Gastrocnemius medialis (tissue), 4 donors: Measurements from ENCODE around the gene IQGAP3. TPM values are rescaled to one million over a fixed set of nuclear protein-coding genes. Genes with fewer than 3 reads are reported as not detected.

Experiments used
- ATAC-seq, 2 donors: fragments of 150-250 bp; one replicate each; pipeline ENCODE4 v1.9.1; 2016
- DNase-seq, 2 donors: peaks; one replicate each; pipeline ENCODE4 v3.0.0-alpha.2; 2019
- H3K27ac ChIP-seq, 4 donors: fragments of 200-600 bp; sonication (generic); 1 replicate in 1 of 4; 2 replicates in 3 of 4; pipeline ENCODE4 v1.5.1; 2016 to 2018; ENCODE audit warnings: mild to moderate bottlenecking in 2 of 4, moderate library complexity in 1 of 4
- H3K27me3 ChIP-seq, 3 donors: fragments of 200-600 bp; sonication (generic) in 2 of 3; 1 replicate in 1 of 3; 2 replicates in 2 of 3; pipeline versions ENCODE4 v1.5.1 to v1.6.0; 2016 to 2019; ENCODE audit warnings: mild to moderate bottlenecking in 1 of 3, moderate library complexity in 1 of 3
- H3K36me3 ChIP-seq, 2 donors: fragments of 200-600 bp; sonication (generic) in 1 of 2; one replicate each; pipeline ENCODE4 v1.5.1; 2017 to 2018
- H3K4me1 ChIP-seq, 2 donors: fragments of 200-600 bp; sonication (generic) in 1 of 2; one replicate each; pipeline ENCODE4 v1.5.1; 2016 to 2017; ENCODE audit warnings: mild to moderate bottlenecking in 2 of 2
- H3K4me3 ChIP-seq, 4 donors: fragments of 200-600 bp; sonication (generic) in 3 of 4; 1 replicate in 1 of 4; 2 replicates in 3 of 4; pipeline ENCODE4 v1.5.1; 2016 to 2019; ENCODE audit warnings: mild to moderate bottlenecking in 2 of 4
- H3K9me3 ChIP-seq, 3 donors: fragments of 200-600 bp; sonication (generic) in 2 of 3; 1 replicate in 1 of 3; 2 replicates in 2 of 3; pipeline ENCODE4 v1.5.1; 2016 to 2019
- POLR2A ChIP-seq, 2 donors: fragments of 450-650 bp; IDR thresholded peaks; one replicate each; pipeline ENCODE4 v1.6.1; 2017; ENCODE audit warnings: antibody characterized with exemption in 2 of 2, mild to moderate bottlenecking in 2 of 2, moderate library complexity in 2 of 2
- in situ Hi-C, 4 donors: fragments of 200-750 bp; cut with MboI; loops; one replicate each; pipeline versions ENCODE4 v1.15.0 to v1.8.0; 2017; ENCODE audit warnings: low sequenced_read_pairs in 4 of 4
- intact Hi-C: fragments of 100-400 bp; cut with DNase I; formaldehyde crosslinking; loops from one replicate; pipeline ENCODE4 v1.15.1; 2023; ENCODE audit warnings: low total_unique reads
- total RNA-seq, 4 donors: library from RNA; depleted of rRNA; stranded (reverse); fragments of >200 nt; gene quantifications; one replicate each; pipeline versions ENCODE4 v1.1.0 to v1.2.3, GENCODE V29; 2016
- TF ChIP-seq, protein P1 (sequence below), 5 experiments: fragments of 450-650 bp in 3 of 5; fragments of 200-600 bp in 2 of 5; sonication (generic) in 2 of 5; IDR thresholded peaks in 4 of 5; conservative IDR thresholded peaks in 1 of 5; 1 replicate in 4 of 5; 2 replicates in 1 of 5; pipeline ENCODE4 v1.5.1; 2016 to 2019; ENCODE audit warnings: antibody characterized with exemption in 5 of 5, mild to moderate bottlenecking in 3 of 5, moderate library complexity in 3 of 5

IQGAP3 gene
- total RNA-seq, 4 donors from 2014 or later = 0.20 to 0.55 TPM; not detected in 2

DNA sequence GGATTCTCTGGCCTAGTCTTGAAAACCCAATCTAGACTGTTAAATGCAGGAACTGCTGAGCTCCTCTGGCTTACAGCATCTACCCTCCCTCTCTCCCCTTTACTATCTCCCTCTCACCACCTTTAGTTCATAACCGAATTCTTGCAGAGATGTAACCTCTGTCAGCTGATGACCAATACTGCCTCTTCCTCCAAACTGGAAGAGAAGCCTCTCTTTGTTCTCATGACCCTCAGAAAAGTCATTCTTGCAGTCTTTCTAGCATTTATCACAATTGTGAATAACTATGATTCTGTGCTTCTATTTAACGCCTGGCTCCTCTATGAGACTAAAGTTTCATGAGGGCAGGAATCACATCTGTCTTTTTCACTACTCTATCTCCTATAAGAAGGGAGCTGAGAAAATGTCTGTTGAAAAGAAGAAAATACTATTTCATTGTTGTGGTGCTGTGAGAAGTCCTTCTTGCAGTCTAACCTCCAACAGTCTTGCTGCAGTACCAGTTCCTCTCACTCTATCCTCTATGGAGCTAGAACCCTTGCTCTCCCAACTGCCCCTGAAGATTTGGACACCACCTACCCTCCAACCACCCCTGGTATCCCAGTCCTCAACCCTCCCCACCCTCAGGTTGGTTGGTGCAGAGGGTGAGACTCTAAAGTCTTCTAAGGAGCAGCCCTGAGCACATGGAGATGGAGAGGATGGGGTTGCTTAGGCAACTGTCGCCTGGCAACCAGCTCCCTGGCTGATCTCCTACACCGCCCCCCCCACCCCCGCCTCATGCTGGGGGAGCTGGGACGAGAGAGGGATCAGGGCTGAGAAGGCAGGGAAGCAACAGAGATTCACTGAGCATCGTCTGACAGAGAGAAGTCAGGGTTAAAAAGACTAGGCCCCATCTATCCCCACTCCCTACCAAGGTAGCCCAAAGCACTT lies 85.7 kb downstream of the IQGAP3 start:
- no peaks in the 10 kb centered on the region for H3K27me3 ChIP-seq
- ATAC-seq (no peak), DNase-seq (no peak)
- in situ Hi-C loops = loop anchor here in 1 of 4 donors (25.0 kb wide), 1 partner anchor 374 kb away; the partner anchor contains the start of gene LMNA
- intact Hi-C loops = no loop called here
- peaks cover 0 to 16% of the 10 kb centered on the region in 2 donors for H3K36me3 ChIP-seq
- no peak overlapping the region for H3K4me3 ChIP-seq
- TF ChIP-seq, protein P1, sequence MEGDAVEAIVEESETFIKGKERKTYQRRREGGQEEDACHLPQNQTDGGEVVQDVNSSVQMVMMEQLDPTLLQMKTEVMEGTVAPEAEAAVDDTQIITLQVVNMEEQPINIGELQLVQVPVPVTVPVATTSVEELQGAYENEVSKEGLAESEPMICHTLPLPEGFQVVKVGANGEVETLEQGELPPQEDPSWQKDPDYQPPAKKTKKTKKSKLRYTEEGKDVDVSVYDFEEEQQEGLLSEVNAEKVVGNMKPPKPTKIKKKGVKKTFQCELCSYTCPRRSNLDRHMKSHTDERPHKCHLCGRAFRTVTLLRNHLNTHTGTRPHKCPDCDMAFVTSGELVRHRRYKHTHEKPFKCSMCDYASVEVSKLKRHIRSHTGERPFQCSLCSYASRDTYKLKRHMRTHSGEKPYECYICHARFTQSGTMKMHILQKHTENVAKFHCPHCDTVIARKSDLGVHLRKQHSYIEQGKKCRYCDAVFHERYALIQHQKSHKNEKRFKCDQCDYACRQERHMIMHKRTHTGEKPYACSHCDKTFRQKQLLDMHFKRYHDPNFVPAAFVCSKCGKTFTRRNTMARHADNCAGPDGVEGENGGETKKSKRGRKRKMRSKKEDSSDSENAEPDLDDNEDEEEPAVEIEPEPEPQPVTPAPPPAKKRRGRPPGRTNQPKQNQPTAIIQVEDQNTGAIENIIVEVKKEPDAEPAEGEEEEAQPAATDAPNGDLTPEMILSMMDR (IDR thresholded peaks at IDR 0.05 in 4 of 5, conservative IDR thresholded peaks at IDR 0.05 in 1 of 5) = no peak
- no peak for TF ChIP-seq POLR2A (IDR thresholded peaks at IDR 0.05)
- peak overlapping the region; percentile 96 to 99 (median 98) for H3K27ac ChIP-seq
- peaks cover 95 to 96% of the 10 kb centered on the region in 2 donors for H3K4me1 ChIP-seq
- no peaks in the 10 kb centered on the region for H3K9me3 ChIP-seq

DNA sequence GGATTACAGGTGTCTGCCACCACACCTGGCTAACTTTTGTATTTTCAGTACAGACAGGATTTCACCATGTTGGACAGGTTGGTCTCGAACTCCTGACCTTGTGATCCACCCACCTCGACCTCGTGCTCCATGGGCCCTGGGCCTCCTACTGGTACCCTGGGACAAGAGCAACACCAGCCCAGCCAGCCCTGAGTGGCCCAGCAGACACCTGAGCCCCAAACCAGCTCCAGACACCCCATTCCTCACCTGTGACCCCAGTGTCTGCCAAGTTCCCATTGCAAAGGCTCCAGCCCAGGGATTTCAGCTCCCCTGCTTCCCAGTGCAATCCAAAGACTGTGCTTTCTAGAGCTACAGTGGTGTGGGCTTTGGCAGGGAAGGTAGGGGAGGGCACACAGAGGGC lies 86.4 kb downstream of the IQGAP3 start:
- no peak for TF ChIP-seq POLR2A (IDR thresholded peaks at IDR 0.05)
- TF ChIP-seq, protein P1 (IDR thresholded peaks at IDR 0.05 in 4 of 5, conservative IDR thresholded peaks at IDR 0.05 in 1 of 5) = no peak
- H3K27me3 ChIP-seq = no peaks in the 10 kb centered on the region
- H3K9me3 ChIP-seq = no peaks in the 10 kb centered on the region
- in situ Hi-C loops = loop anchor here in 1 of 4 donors (25.0 kb wide), 1 partner anchor 374 kb away; the partner anchor contains the start of gene LMNA
- intact Hi-C loops = no loop called here
- H3K27ac ChIP-seq = peak overlapping the region; percentile 96 to 99 (median 98)
- ATAC-seq = no peak
- DNase-seq = no peak
- peaks cover 95 to 96% of the 10 kb centered on the region in 2 donors for H3K4me1 ChIP-seq
- H3K36me3 ChIP-seq = peaks cover 0 to 23% of the 10 kb centered on the region in 2 donors
- H3K4me3 ChIP-seq = no peak overlapping the region

GRCh38 chr1:156484480-156485058 lies 87.8 kb downstream of the IQGAP3 start:
- DNase-seq (no peak), ATAC-seq (no peak)
- Histone ChIP-seq H3K9me3 (no peaks in the 10 kb centered on the region), H3K36me3 (peaks cover 2 to 38% of the 10 kb centered on the region in 2 donors), H3K27me3 (no peaks in the 10 kb centered on the region), H3K4me1 (peaks cover 95 to 100% of the 10 kb centered on the region in 2 donors), H3K27ac (peak overlapping the region; percentile 96 to 99 (median 98)), H3K4me3 (no peak overlapping the region)
- intact Hi-C loops (no loop called here), in situ Hi-C loops (loop anchor here in 1 of 4 donors (25.0 kb wide), 1 partner anchor 372 kb away; the partner anchor contains the start of gene LMNA)
- no peak for TF ChIP-seq POLR2A (IDR thresholded peaks at IDR 0.05)
- TF ChIP-seq, protein P1 (IDR thresholded peaks at IDR 0.05 in 4 of 5, conservative IDR thresholded peaks at IDR 0.05 in 1 of 5) = no peak

DNA sequence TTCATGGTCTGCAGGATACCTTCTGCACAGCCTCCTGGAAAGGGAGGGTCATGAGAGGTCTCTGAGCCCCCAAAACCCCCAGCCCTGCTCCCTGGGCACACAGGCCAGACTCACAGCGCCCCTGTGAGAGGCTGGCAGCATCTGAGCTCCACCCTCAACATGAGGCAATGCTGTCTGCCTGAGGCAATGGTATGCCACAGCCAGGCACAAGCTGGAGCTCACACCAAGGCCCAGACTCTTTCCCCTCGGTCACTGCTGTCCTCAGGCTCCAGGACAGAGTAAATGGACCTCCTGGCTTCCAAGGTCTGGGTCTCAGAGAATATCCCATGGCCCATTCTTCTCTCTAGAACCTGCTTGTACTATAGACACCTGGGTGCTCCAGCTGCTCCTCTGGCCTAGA lies 89.0 kb downstream of the IQGAP3 start:
- no peak overlapping the region for H3K4me3 ChIP-seq
- TF ChIP-seq, protein P1 (IDR thresholded peaks at IDR 0.05 in 4 of 5, conservative IDR thresholded peaks at IDR 0.05 in 1 of 5) = no peak
- TF ChIP-seq POLR2A (IDR thresholded peaks at IDR 0.05) = peak in 1 of 2 donors; percentile 65
- ATAC-seq (peak; percentile 13 to 65), DNase-seq (peak in 1 of 2 donors; percentile 74)
- in situ Hi-C loops (loop anchor here in 1 of 4 donors (25.0 kb wide), 1 partner anchor 371 kb away; the partner anchor contains the start of gene LMNA), intact Hi-C loops (no loop called here)
- peaks cover 2 to 48% of the 10 kb centered on the region in 2 donors for H3K36me3 ChIP-seq
- H3K9me3 ChIP-seq = no peaks in the 10 kb centered on the region
- H3K27ac ChIP-seq = peak overlapping the region; percentile 96 to 99 (median 98)
- H3K27me3 ChIP-seq = no peaks in the 10 kb centered on the region
- H3K4me1 ChIP-seq = peaks cover 95 to 100% of the 10 kb centered on the region in 2 donors
